SU-DHL-6 (cell line): ENCODE measurements around the gene PLAGL2.

Experiments used
- H2AFZ ChIP-seq: fragments of 200-600 bp; sonication (generic); 2 replicates; pipeline ENCODE4 v1.6.1; 2014; ENCODE audit warnings: low read depth, mild to moderate bottlenecking, moderate library complexity, mixed read lengths, antibody characterized with exemption, low read length; ENCODE audit not compliant: severe bottlenecking
- H3F3A ChIP-seq: fragments of 200-600 bp; shearing (Covaris generic); 2 replicates; pipeline ENCODE4 v1.6.0; 2016; ENCODE audit warnings: antibody characterized with exemption, mild to moderate bottlenecking; ENCODE audit not compliant: insufficient read depth
- H3K27ac ChIP-seq: fragments of 200-600 bp; sonication (generic); 2 replicates; pipeline ENCODE4 v1.5.1; 2016; ENCODE audit warnings: low read depth, mild to moderate bottlenecking, low read length, moderate library complexity, mixed read lengths
- H3K27me3 ChIP-seq: fragments of 200-600 bp; sonication (generic), shearing (Covaris generic); 2 replicates; pipeline ENCODE4 v1.6.0; 2014; ENCODE audit warnings: mild to moderate bottlenecking, low read length
- H3K36me3 ChIP-seq: fragments of 200-600 bp; sonication (generic); 2 replicates; pipeline ENCODE4 v1.6.1; 2014; ENCODE audit warnings: mild to moderate bottlenecking, low read length, mixed read lengths
- H3K4me2 ChIP-seq: fragments of 300-600, 200-600 bp; shearing (Covaris generic), sonication (generic); 2 replicates; pipeline ENCODE4 v1.6.0; 2014; ENCODE audit warnings: low read length, low read depth, mild to moderate bottlenecking; ENCODE audit not compliant: poor library complexity, severe bottlenecking
- H3K4me3 ChIP-seq: fragments of 200-600 bp; sonication (generic); 2 replicates; pipeline ENCODE4 v1.5.1; 2014; ENCODE audit warnings: antibody characterized with exemption, low read length, mild to moderate bottlenecking, mixed read lengths; ENCODE audit not compliant: insufficient read depth, poor library complexity, severe bottlenecking
- H3K79me2 ChIP-seq: fragments of 200-600 bp; sonication (generic); 2 replicates; pipeline ENCODE4 v1.6.1; 2014; ENCODE audit warnings: mild to moderate bottlenecking, low read length, moderate library complexity; ENCODE audit not compliant: insufficient read depth
- H3K9ac ChIP-seq: fragments of 200-600 bp; sonication (generic); 2 replicates; pipeline ENCODE4 v1.7.0; 2014; ENCODE audit warnings: mild to moderate bottlenecking, low read length
- H3K9me2 ChIP-seq: fragments of 200-600 bp; sonication (generic); replicated peaks from 2 replicates; pipeline ENCODE4 v1.6.1; 2014; ENCODE audit warnings: low read length; ENCODE audit not compliant: insufficient read depth
- H3K9me3 ChIP-seq: fragments of 200-600 bp; sonication (generic); 2 replicates; pipeline ENCODE4 v1.6.1; 2014; ENCODE audit warnings: low read length, mixed read lengths; ENCODE audit not compliant: insufficient read depth
- H4K20me1 ChIP-seq: fragments of 200-600 bp; sonication (generic); 2 replicates; pipeline ENCODE4 v1.6.1; 2014; ENCODE audit warnings: low read depth, mild to moderate bottlenecking, antibody characterized with exemption, low read length, moderate library complexity, mixed read lengths
- CTCF ChIP-seq: fragments of 200-600 bp; sonication (generic); IDR thresholded peaks from one replicate; pipeline ENCODE4 v1.5.1; 2017; ENCODE audit warnings: antibody characterized with exemption, mild to moderate bottlenecking, low read length, moderate library complexity; ENCODE audit not compliant: insufficient read depth, poor library complexity, severe bottlenecking
- EZH2phosphoT487 ChIP-seq: fragments of 200-600 bp; sonication (generic), shearing (Covaris generic); conservative IDR thresholded peaks from 2 replicates; pipeline ENCODE4 v1.6.1; 2018; ENCODE audit warnings: mild to moderate bottlenecking, antibody characterized with exemption, low read length, moderate library complexity, mixed read lengths

The PLAGL2 gene

GRCh38 chr20:32227744-32228688, 20.5 kb upstream of the PLAGL2 start:
- Histone ChIP-seq H3K9ac (no peak overlapping the region), H3K27ac (no peak overlapping the region), H3K9me2 (no peaks in the 10 kb centered on the region), H3K36me3 (no peaks in the 10 kb centered on the region; the same call in 1 of the 2 replicates), H2AFZ (no peak overlapping the region), H3K4me3 (no peak overlapping the region), H3K79me2 (no peaks in the 10 kb centered on the region), H3K9me3 (no peaks in the 10 kb centered on the region), H3K4me2 (no peak overlapping the region), H4K20me1 (no peaks in the 10 kb centered on the region), H3K27me3 (no peaks in the 10 kb centered on the region), H3F3A (0 out of 2 replicates have a peak, but pooled peaks cover 3% of the 10 kb centered on the region)
- TF ChIP-seq CTCF: no peak
- no peak for TF ChIP-seq EZH2phosphoT487

DNA sequence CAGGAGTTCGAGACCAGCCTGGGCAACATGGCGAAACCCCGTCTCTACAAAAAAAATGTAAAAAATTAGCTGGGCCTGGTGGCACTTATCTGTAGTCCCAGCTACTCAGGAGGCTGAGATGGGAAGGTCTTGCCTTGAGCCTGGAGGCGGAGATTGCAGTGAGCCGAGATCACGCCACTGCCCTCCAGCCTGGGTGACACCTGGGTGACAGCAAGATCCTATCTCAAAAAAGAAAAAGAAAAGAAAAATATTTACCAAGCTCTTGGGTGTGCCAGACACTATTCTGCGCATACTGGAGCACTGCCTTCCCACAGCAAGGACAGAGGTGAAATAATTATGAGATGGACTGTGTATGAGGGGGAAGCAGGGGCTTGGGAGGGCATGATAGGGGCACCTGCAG, 19.8 kb upstream of the PLAGL2 start:
- no peak overlapping the region for H3K9ac ChIP-seq
- TF ChIP-seq CTCF: no peak
- no peak for TF ChIP-seq EZH2phosphoT487
- no peak overlapping the region for H3K27ac ChIP-seq
- no peaks in the 10 kb centered on the region for H4K20me1 ChIP-seq
- H3K79me2 ChIP-seq: no peaks in the 10 kb centered on the region
- no peaks in the 10 kb centered on the region for H3K9me2 ChIP-seq
- no peaks in the 10 kb centered on the region for H3K9me3 ChIP-seq
- H3K27me3 ChIP-seq: no peaks in the 10 kb centered on the region
- H3F3A ChIP-seq: 0 out of 2 replicates have a peak, but pooled peaks cover 3% of the 10 kb centered on the region
- H3K36me3 ChIP-seq: no peaks in the 10 kb centered on the region; the same call in 1 of the 2 replicates
- no peak overlapping the region for H3K4me3 ChIP-seq
- no peak overlapping the region for H3K4me2 ChIP-seq
- H2AFZ ChIP-seq: no peak overlapping the region

- H2AFZ ChIP-seq: no peak overlapping the region
- H3K9ac ChIP-seq: no peak overlapping the region
- no peak overlapping the region for H3K4me2 ChIP-seq
- H3K27me3 ChIP-seq: no peaks in the 10 kb centered on the region
- H3F3A ChIP-seq: 0 out of 2 replicates have a peak, but pooled peaks cover 3% of the 10 kb centered on the region
- H3K4me3 ChIP-seq: no peak overlapping the region
- H4K20me1 ChIP-seq: no peaks in the 10 kb centered on the region
- H3K27ac ChIP-seq: no peak overlapping the region
- no peaks in the 10 kb centered on the region for H3K9me2 ChIP-seq
- H3K9me3 ChIP-seq: no peaks in the 10 kb centered on the region
- no peaks in the 10 kb centered on the region; the same call in 1 of the 2 replicates for H3K36me3 ChIP-seq
- no peak for TF ChIP-seq CTCF
- TF ChIP-seq EZH2phosphoT487: no peak
- no peaks in the 10 kb centered on the region for H3K79me2 ChIP-seq
These were observed 18.8 kb upstream of the PLAGL2 start for GRCh38 chr20:32226391-32226790.
